Iris pigment epithelial cell (primary cell): ENCODE measurements around the gene ARHGEF4.

ENCODE experiments used
- DNase-seq: peaks from one replicate; pipeline ENCODE4 v3.0.0-alpha.2; 2011; ENCODE audit warnings: low read depth

The ARHGEF4 gene

GRCh38 chr2:130920415-130921163 lies 83.9 kb downstream of the ARHGEF4 start:
- peak; percentile 65 for DNase-seq

- DNase-seq: no peak
Measured at GRCh38 chr2:130921164-130921476, 84.4 kb downstream of the ARHGEF4 start.

GRCh38 chr2:130922417-130922816 lies 85.7 kb downstream of the ARHGEF4 start:
- DNase-seq: no peak

GRCh38 chr2:130928385-130928784 lies 91.7 kb downstream of the ARHGEF4 start:
- no peak for DNase-seq

- no peak for DNase-seq
Measured at GRCh38 chr2:130930740-130931659, 94.3 kb downstream of the ARHGEF4 start.

- DNase-seq: no peak
Measured at GRCh38 chr2:130933501-130933900, 96.8 kb downstream of the ARHGEF4 start.

- DNase-seq: no peak
Measured at GRCh38 chr2:130936451-130936850, 99.7 kb downstream of the ARHGEF4 start.

GRCh38 chr2:130947967-130948366 lies 111.3 kb downstream of the ARHGEF4 start:
- no peak for DNase-seq

GRCh38 chr2:130949954-130950353 lies 113.2 kb downstream of the ARHGEF4 start:
- no peak for DNase-seq

- DNase-seq: no peak
Measured at GRCh38 chr2:130951018-130951417, 114.3 kb downstream of the ARHGEF4 start.

- no peak for DNase-seq
Measured at GRCh38 chr2:130954873-130955272, 118.2 kb downstream of the ARHGEF4 start.

- no peak for DNase-seq
Measured at GRCh38 chr2:130957915-130958314, 121.2 kb downstream of the ARHGEF4 start.

- no peak for DNase-seq
Measured at GRCh38 chr2:130963196-130963848, 126.6 kb downstream of the ARHGEF4 start.

GRCh38 chr2:130963849-130964793 lies 127.4 kb downstream of the ARHGEF4 start:
- peak; percentile 10 for DNase-seq

GRCh38 chr2:130964931-130965330 lies 128.2 kb downstream of the ARHGEF4 start:
- DNase-seq: no peak

- no peak for DNase-seq
Measured at GRCh38 chr2:130966149-130966774, 129.5 kb downstream of the ARHGEF4 start.

GRCh38 chr2:130966775-130967490 lies 130.2 kb downstream of the ARHGEF4 start:
- no peak for DNase-seq

- DNase-seq: peak; percentile 23
Measured at GRCh38 chr2:130972410-130972809, 135.7 kb downstream of the ARHGEF4 start.

- no peak for DNase-seq
Measured at GRCh38 chr2:130975729-130976128, 139.0 kb downstream of the ARHGEF4 start.

- DNase-seq: no peak
Measured at GRCh38 chr2:130976591-130977237, 140.0 kb downstream of the ARHGEF4 start.
